CD14-positive monocyte (primary cell): ENCODE results near the gene PRM3. TPM values are rescaled to one million over a fixed set of nuclear protein-coding genes. Genes with fewer than 3 reads are reported as not detected.

ENCODE experiments used
- DNase-seq, 3 donors: peaks; one replicate each; pipeline ENCODE4 v3.0.0-alpha.2; 2011 to 2022
- H2AFZ ChIP-seq: 2 replicates; pipeline ENCODE4 v1.6.0; 2012; ENCODE audit warnings: mild to moderate bottlenecking, low read depth, low read length, inconsistent platforms; ENCODE audit not compliant: insufficient read depth, poor library complexity, severe bottlenecking
- H3K27ac ChIP-seq, 2 donors: 1 replicate in 1 of 2; 2 replicates in 1 of 2; pipeline ENCODE4 v1.5.1; 2012 to 2013; ENCODE audit warnings: low read length in 2 of 2, control low read depth in 1 of 2, inconsistent platforms in 1 of 2, low read depth in 1 of 2, mild to moderate bottlenecking in 1 of 2
- H3K27me3 ChIP-seq, 2 donors: one replicate each; pipeline versions ENCODE4 v1.6.0 to v1.6.1; 2011 to 2013; ENCODE audit warnings: low read length in 2 of 2; ENCODE audit not compliant: control insufficient read depth in 2 of 2, insufficient read depth in 2 of 2
- H3K36me3 ChIP-seq, 2 donors: replicated peaks in 1 of 2; 1 replicate in 1 of 2; 2 replicates in 1 of 2; pipeline versions ENCODE4 v1.5.1 to v1.6.1; 2012 to 2013; ENCODE audit warnings: low read length in 2 of 2, control low read depth in 1 of 2, inconsistent platforms in 1 of 2, mild to moderate bottlenecking in 1 of 2; ENCODE audit not compliant: insufficient read depth in 2 of 2, control insufficient read depth in 1 of 2
- H3K4me1 ChIP-seq, 2 donors: 1 replicate in 1 of 2; 2 replicates in 1 of 2; pipeline versions ENCODE4 v1.5.1 to v1.6.1; 2012 to 2013; ENCODE audit warnings: low read length in 2 of 2, control low read depth in 1 of 2, inconsistent platforms in 1 of 2, mild to moderate bottlenecking in 1 of 2, moderate library complexity in 1 of 2; ENCODE audit not compliant: insufficient read depth in 2 of 2, control insufficient read depth in 1 of 2
- H3K4me2 ChIP-seq: replicated peaks from 2 replicates; pipeline ENCODE3; 2012; ENCODE audit warnings: low read length, moderate library complexity, mild to moderate bottlenecking; ENCODE audit not compliant: poor library complexity, severe bottlenecking; ENCODE audit errors: extremely low read depth
- H3K4me3 ChIP-seq, 3 experiments: fragments of 200-600 bp in 1 of 3; sonication (generic) in 1 of 3; replicated peaks in 1 of 3; 1 replicate in 2 of 3; 2 replicates in 1 of 3; pipeline ENCODE4 v1.5.1; 2011 to 2013; ENCODE audit warnings: low read length in 3 of 3, mild to moderate bottlenecking in 3 of 3, control low read depth in 2 of 3, low read depth in 2 of 3, inconsistent platforms in 1 of 3, moderate library complexity in 1 of 3
- H3K79me2 ChIP-seq: 2 replicates; pipeline ENCODE4 v1.6.0; 2012; ENCODE audit warnings: mild to moderate bottlenecking, control low read depth, inconsistent platforms, low read length, moderate library complexity; ENCODE audit not compliant: insufficient read depth
- H3K9ac ChIP-seq: 2 replicates; pipeline ENCODE4 v1.6.0; 2017; ENCODE audit warnings: low read length, mild to moderate bottlenecking; ENCODE audit not compliant: insufficient read depth, poor library complexity, severe bottlenecking
- H3K9me3 ChIP-seq, 2 donors: replicated peaks in 1 of 2; 1 replicate in 1 of 2; 2 replicates in 1 of 2; pipeline versions ENCODE4 v1.5.1 to v1.6.1; 2012 to 2013; ENCODE audit warnings: low read length in 2 of 2, control low read depth in 1 of 2; ENCODE audit not compliant: control insufficient read depth in 1 of 2, insufficient read depth in 1 of 2
- H4K20me1 ChIP-seq: 2 replicates; pipeline ENCODE4 v1.6.0; 2012; ENCODE audit warnings: mild to moderate bottlenecking, low read length, control low read depth, moderate library complexity; ENCODE audit not compliant: insufficient read depth
- H3K27ac Mint-ChIP-seq, 7 donors: one replicate each; pipeline ENCODE4 v1.8.0; 2020; ENCODE audit warnings: mild to moderate bottlenecking in 7 of 7, mixed read lengths in 7 of 7, moderate library complexity in 6 of 7, inconsistent platforms in 2 of 7
- H3K27me3 Mint-ChIP-seq, 3 donors: one replicate each; pipeline ENCODE4 v1.8.0; 2021 to 2022; ENCODE audit warnings: low read depth in 3 of 3, mild to moderate bottlenecking in 3 of 3, mixed read lengths in 3 of 3, moderate library complexity in 3 of 3, inconsistent platforms in 1 of 3
- H3K36me3 Mint-ChIP-seq, 2 donors: one replicate each; pipeline ENCODE4 v1.8.0; 2020; ENCODE audit warnings: mixed read lengths in 2 of 2, inconsistent platforms in 1 of 2, mild to moderate bottlenecking in 1 of 2
- H3K4me1 Mint-ChIP-seq: one replicate; pipeline ENCODE4 v1.8.0; 2020; ENCODE audit warnings: mild to moderate bottlenecking, mixed read lengths
- H3K4me3 Mint-ChIP-seq, 2 donors: one replicate each; pipeline ENCODE4 v1.8.0; 2020; ENCODE audit warnings: mild to moderate bottlenecking in 2 of 2, mixed read lengths in 2 of 2, moderate library complexity in 1 of 2
- H3K9me3 Mint-ChIP-seq, 7 donors: one replicate each; pipeline ENCODE4 v1.8.0; 2020 to 2022; ENCODE audit warnings: mixed read lengths in 7 of 7, mild to moderate bottlenecking in 6 of 7, moderate library complexity in 6 of 7, inconsistent platforms in 2 of 7
- WGBS: methylation state at CpG from one replicate; pipeline ENCODE4 v1.1.5; 2013; ENCODE audit warnings: missing lambda C conversion rate; ENCODE audit not compliant: insufficient coverage; 5-methylcytosine and 5-hydroxymethylcytosine counted together
- intact Hi-C, 2 donors: fragments of 100-400 bp; cut with micrococcal nuclease; formaldehyde crosslinking; loops; one replicate each; pipeline versions ENCODE4 v1.15.0 to v1.15.1; 2023
- polyA plus RNA-seq, 3 donors: library from polyadenylated mRNA; depleted of rRNA in 1 of 3; unstranded in 2 of 3; stranded (reverse) in 1 of 3; fragments of 300-500 nt in 2 of 3; fragments of >200 nt in 1 of 3; fragmentation: Illumina TruSeq in 2 of 3; gene quantifications; 1 replicate in 2 of 3; 2 replicates in 1 of 3; pipeline ENCODE4 v1.2.3, GENCODE V29; 2012 to 2021
- TF ChIP-seq, protein P1 (sequence below): fragments of 200-600 bp; IDR thresholded peaks from one replicate; pipeline ENCODE4 v1.8.0; 2022; ENCODE audit warnings: antibody characterized with exemption, mild to moderate bottlenecking

The PRM3 gene
- polyA plus RNA-seq, 3 donors, result not detected

DNA sequence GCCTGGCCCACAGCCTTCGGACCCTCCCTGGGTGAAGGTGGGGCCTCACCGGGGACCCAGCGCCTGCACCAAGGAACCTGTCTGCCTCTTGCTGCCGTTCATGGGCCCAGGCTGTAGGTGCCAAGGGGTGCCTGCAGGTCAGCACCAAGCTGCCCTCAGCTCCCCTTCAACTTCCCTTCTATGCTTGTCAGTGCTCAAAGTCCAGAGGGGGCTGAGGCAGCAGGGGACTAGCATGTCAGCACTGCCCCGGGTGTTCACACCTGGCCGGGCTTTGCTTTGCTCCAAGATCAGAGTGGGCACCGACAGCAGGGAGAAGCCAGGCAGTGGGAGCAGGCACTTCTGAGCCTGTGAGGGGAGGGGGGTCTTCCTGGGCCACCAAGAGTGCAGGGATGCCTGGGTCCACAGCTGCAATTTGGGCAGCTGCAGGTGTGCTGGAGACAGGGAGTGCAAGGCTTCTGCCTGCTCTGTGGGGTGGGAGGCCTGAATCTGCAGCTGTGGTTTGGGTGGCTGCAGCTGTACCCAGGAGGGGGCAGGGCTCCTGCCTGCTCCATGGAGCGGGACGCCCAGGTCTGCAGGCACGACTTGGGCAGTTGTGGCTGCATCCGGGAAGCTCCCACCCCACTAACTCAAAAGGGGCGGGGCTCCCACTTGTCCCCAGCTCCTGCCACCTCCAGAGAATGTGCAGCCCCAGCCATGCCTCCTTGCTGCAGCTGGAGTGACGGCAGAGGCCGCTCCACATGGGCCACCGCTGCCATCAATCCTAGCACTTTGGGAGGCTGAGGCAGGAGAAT is 35.3 kb upstream of the PRM3 start:
- H4K20me1 ChIP-seq, result no peaks in the 10 kb centered on the region
- H3K4me1 Mint-ChIP-seq, result peaks cover 79% of the 10 kb centered on the region
- no peaks in the 10 kb centered on the region for H3K79me2 ChIP-seq
- H3K4me3 ChIP-seq, result no peak overlapping the region
- no peaks in the 10 kb centered on the region for H3K27me3 ChIP-seq
- H3K4me2 ChIP-seq, result no peak overlapping the region
- H3K27ac ChIP-seq, result no peak overlapping the region
- H3K36me3 Mint-ChIP-seq, result peaks cover 0 to 4% of the 10 kb centered on the region in 2 donors
- no peak overlapping the region for H3K9ac ChIP-seq
- TF ChIP-seq, protein P1, sequence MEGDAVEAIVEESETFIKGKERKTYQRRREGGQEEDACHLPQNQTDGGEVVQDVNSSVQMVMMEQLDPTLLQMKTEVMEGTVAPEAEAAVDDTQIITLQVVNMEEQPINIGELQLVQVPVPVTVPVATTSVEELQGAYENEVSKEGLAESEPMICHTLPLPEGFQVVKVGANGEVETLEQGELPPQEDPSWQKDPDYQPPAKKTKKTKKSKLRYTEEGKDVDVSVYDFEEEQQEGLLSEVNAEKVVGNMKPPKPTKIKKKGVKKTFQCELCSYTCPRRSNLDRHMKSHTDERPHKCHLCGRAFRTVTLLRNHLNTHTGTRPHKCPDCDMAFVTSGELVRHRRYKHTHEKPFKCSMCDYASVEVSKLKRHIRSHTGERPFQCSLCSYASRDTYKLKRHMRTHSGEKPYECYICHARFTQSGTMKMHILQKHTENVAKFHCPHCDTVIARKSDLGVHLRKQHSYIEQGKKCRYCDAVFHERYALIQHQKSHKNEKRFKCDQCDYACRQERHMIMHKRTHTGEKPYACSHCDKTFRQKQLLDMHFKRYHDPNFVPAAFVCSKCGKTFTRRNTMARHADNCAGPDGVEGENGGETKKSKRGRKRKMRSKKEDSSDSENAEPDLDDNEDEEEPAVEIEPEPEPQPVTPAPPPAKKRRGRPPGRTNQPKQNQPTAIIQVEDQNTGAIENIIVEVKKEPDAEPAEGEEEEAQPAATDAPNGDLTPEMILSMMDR, result no peak
- no peak for DNase-seq
- H3K27me3 Mint-ChIP-seq, result peaks cover 4 to 16% (median 12%) of the 10 kb centered on the region in 3 donors
- WGBS, result 52% methylated on average over 13 of the region's 15 CpGs
- no peaks in the 10 kb centered on the region for H3K9me3 ChIP-seq
- no peaks in the 10 kb centered on the region for H3K36me3 ChIP-seq
- peak overlapping the region; percentile 8 for H2AFZ ChIP-seq
- peaks cover 0 to 2% (median 0%) of the 10 kb centered on the region in 7 donors for H3K9me3 Mint-ChIP-seq
- intact Hi-C loops, result no loop called here
- peak overlapping the region in 1 of 2 donors; percentile 42 for H3K4me3 Mint-ChIP-seq
- H3K4me1 ChIP-seq, result peaks cover 80 to 85% of the 10 kb centered on the region in 2 donors
- peak overlapping the region in 2 of 7 donors; percentile 68 to 76 for H3K27ac Mint-ChIP-seq

DNA sequence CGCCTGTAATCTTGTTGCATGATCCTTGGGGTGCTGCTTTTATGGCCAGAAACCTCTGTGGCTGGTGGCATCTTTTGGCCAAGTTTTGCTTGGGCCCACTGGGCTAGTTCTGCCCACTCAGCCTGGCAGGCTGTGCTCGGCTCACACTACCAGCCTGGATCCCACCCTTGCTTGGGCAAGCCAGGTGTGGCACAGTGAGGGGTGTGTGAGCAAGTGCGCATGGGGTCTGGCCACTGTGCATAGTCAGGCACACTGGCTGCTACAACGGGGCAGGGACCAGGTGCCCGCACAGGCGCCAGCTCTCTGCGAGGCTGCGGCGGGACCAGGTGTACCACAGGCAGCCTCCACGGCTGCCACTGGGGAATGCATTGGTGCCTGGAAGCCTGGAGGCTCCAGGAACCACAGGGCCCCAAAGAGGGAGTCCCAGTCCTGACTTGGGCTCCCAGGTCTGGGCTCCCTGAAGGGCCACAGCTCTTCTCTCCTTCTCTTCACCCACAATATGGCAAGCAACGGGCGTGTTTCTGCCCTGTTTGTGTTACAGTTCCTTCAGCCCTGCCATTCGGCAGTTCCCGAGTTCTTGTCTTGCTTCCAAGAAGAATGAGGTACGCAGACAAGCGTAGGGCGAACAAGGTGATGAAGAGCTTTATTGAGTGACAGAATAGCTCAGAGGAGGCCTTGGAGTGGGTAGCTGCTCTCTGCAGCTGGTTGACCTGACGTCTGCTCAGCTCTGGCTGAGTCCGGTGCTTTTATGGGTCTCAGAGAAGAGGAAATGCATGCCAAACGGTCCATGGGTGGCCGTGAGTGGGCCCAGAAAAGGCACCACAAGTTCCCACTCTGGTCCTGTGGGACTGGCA is 34.4 kb upstream of the PRM3 start:
- peaks cover 79 to 81% of the 10 kb centered on the region in 2 donors for H3K4me1 ChIP-seq
- Mint-ChIP-seq H3K36me3 (peaks cover 0 to 2% of the 10 kb centered on the region in 2 donors), H3K4me1 (peaks cover 74% of the 10 kb centered on the region), H3K27ac (peak overlapping the region in 5 of 7 donors; percentile 33 to 86 (median 77)), H3K4me3 (peak overlapping the region in 1 of 2 donors; percentile 57), H3K27me3 (peaks cover 0 to 14% (median 12%) of the 10 kb centered on the region in 3 donors), H3K9me3 (peaks cover 0 to 2% (median 0%) of the 10 kb centered on the region in 7 donors)
- intact Hi-C loops, result no loop called here
- H3K4me3 ChIP-seq, result peak overlapping the region in 1 of 3 experiments; percentile 46
- H3K9me3 ChIP-seq, result no peaks in the 10 kb centered on the region
- no peaks in the 10 kb centered on the region for H3K79me2 ChIP-seq
- no peak for DNase-seq
- H2AFZ ChIP-seq, result peak overlapping the region; percentile 8
- peak overlapping the region; percentile 22 to 65 for H3K27ac ChIP-seq
- WGBS, result 68% methylated on average over 19 of the region's 21 CpGs
- no peaks in the 10 kb centered on the region for H4K20me1 ChIP-seq
- H3K9ac ChIP-seq, result no peak overlapping the region
- TF ChIP-seq, protein P1, result no peak
- no peaks in the 10 kb centered on the region for H3K27me3 ChIP-seq
- no peaks in the 10 kb centered on the region for H3K36me3 ChIP-seq
- H3K4me2 ChIP-seq, result peak overlapping the region; percentile 55
